HCT116 (cell line): Measurements from ENCODE around the gene CXCL11. TPM values are rescaled to one million over a fixed set of nuclear protein-coding genes. Genes with fewer than 3 reads are reported as not detected.

Experiments
- ATAC-seq: fragments of 200-7000 bp; cut with Tn5 transposase; 2 replicates; pipeline ENCODE4 v1.9.1; 2020; ENCODE audit warnings: mild to moderate bottlenecking, moderate library complexity
- BruUV-seq: library from RNA; stranded (reverse); fragments of 400-500 nt; replicated peaks from 2 replicates; lab custom pipeline; 2021; lab: Mats Ljungman, UMichigan
- CTCF ChIA-PET: fragments of 300-600 bp; sonication (Branson Sonifier 250); formaldehyde crosslinking; loops from one replicate; lab custom pipeline; 2021; ENCODE audit warnings: antibody characterized with exemption; lab: Charles Lee
- POLR2A ChIA-PET: fragments of 300-600, 350-600 bp; sonication (Branson Sonifier 250); formaldehyde crosslinking; loops from one replicate; lab custom pipeline; 2021; ENCODE audit warnings: antibody characterized with exemption; lab: Charles Lee
- RAD21 ChIA-PET, 2 experiments: fragments of 300-600 bp; sonication (Branson Sonifier 250); formaldehyde crosslinking; loops; one replicate each; lab custom pipeline; 2023; ENCODE audit warnings: low total read pairs in 2 of 2; ENCODE audit not compliant: uncharacterized antibody in 2 of 2, unreplicated experiment in 2 of 2, low non-redundant PET in 1 of 2; lab: Charles Lee
- DNase-seq: peaks from one replicate; pipeline ENCODE4 v3.0.0-alpha.2; 2010; ENCODE audit warnings: low read depth, low spot score
- H2AFZ ChIP-seq: fragments of 200-600 bp; shearing (Covaris generic), sonication (generic); 2 replicates; pipeline ENCODE4 v1.6.1; 2017; ENCODE audit warnings: low read depth, mixed run types, mixed read lengths, antibody characterized with exemption, low read length; ENCODE audit not compliant: poor library complexity, severe bottlenecking
- H3K27ac ChIP-seq: 2 replicates; pipeline ENCODE4 v1.5.1; 2012; ENCODE audit warnings: low read depth, low read length
- H3K27me3 ChIP-seq: fragments of 200-600 bp; sonication (generic); 2 replicates; pipeline ENCODE4 v1.6.1; 2016; ENCODE audit warnings: mixed run types, low read length, mixed read lengths; ENCODE audit not compliant: insufficient read depth
- H3K36me3 ChIP-seq, 2 experiments: fragments of 200-500 bp in 1 of 2; fragments of 200-600 bp in 1 of 2; sonication (Bioruptor generic) in 1 of 2; sonication (generic) in 1 of 2; 2 replicates each; pipeline versions ENCODE4 v1.5.1 to v1.6.1; 2014 to 2016; ENCODE audit warnings: low read length in 2 of 2, inconsistent platforms in 1 of 2, mixed read lengths in 1 of 2, mixed run types in 1 of 2; ENCODE audit not compliant: insufficient read depth in 2 of 2, control insufficient read depth in 1 of 2
- H3K4me1 ChIP-seq, 2 experiments: fragments of 200-600 bp in 1 of 2; sonication (generic) in 1 of 2; 2 replicates each; pipeline versions ENCODE4 v1.5.1 to v1.6.1; 2012 to 2017; ENCODE audit warnings: low read length in 2 of 2, inconsistent platforms in 1 of 2, mild to moderate bottlenecking in 1 of 2, mixed read lengths in 1 of 2, mixed run types in 1 of 2, moderate library complexity in 1 of 2; ENCODE audit not compliant: insufficient read depth in 2 of 2, control insufficient read depth in 1 of 2
- H3K4me2 ChIP-seq: fragments of 200-600 bp; sonication (generic); 2 replicates; pipeline ENCODE4 v1.6.1; 2017; ENCODE audit warnings: mixed run types, low read length, mixed read lengths
- H3K4me3 ChIP-seq, 2 experiments: fragments of 200-600 bp in 1 of 2; sonication (generic) in 1 of 2; replicated peaks in 1 of 2; 2 replicates each; pipeline ENCODE4 v1.5.1; 2011 to 2016; ENCODE audit warnings: low read length in 2 of 2, control low read depth in 1 of 2, low read depth in 1 of 2, mild to moderate bottlenecking in 1 of 2, mixed read lengths in 1 of 2, mixed run types in 1 of 2
- H3K79me2 ChIP-seq: fragments of 200-600 bp; sonication (generic); 2 replicates; pipeline ENCODE4 v1.6.1; 2017; ENCODE audit warnings: mild to moderate bottlenecking, mixed run types, low read length, moderate library complexity, mixed read lengths; ENCODE audit not compliant: insufficient read depth
- H3K9ac ChIP-seq: fragments of 200-600 bp; sonication (generic); 2 replicates; pipeline ENCODE4 v1.6.1; 2016; ENCODE audit warnings: low read length, mixed read lengths
- H3K9me2 ChIP-seq: fragments of 200-600 bp; sonication (generic), shearing (Covaris generic); 2 replicates; pipeline ENCODE4 v1.6.1; 2017; ENCODE audit warnings: mixed run types, mild to moderate bottlenecking, moderate library complexity; ENCODE audit not compliant: insufficient read depth
- H3K9me3 ChIP-seq, 2 experiments: fragments of 200-500 bp in 1 of 2; fragments of 200-600 bp in 1 of 2; sonication (Bioruptor generic) in 1 of 2; sonication (generic) in 1 of 2; 2 replicates each; pipeline ENCODE4 v1.6.1; 2014 to 2017; ENCODE audit warnings: low read length in 2 of 2, mixed read lengths in 2 of 2, inconsistent platforms in 1 of 2, low read depth in 1 of 2, mild to moderate bottlenecking in 1 of 2, mixed run types in 1 of 2, moderate library complexity in 1 of 2; ENCODE audit not compliant: control insufficient read depth in 1 of 2, insufficient read depth in 1 of 2
- H4K20me1 ChIP-seq: fragments of 200-600 bp; sonication (generic), shearing (Covaris generic); 2 replicates; pipeline ENCODE4 v1.6.1; 2017; ENCODE audit warnings: mixed run types, mild to moderate bottlenecking, moderate library complexity; ENCODE audit not compliant: insufficient read depth
- CBX3 ChIP-seq: IDR thresholded peaks from 2 replicates; pipeline ENCODE4 v1.6.1; 2012; ENCODE audit warnings: low read depth
- CTCF ChIP-seq, 3 experiments: fragments of 200-600 bp in 1 of 3; sonication (generic) in 1 of 3; IDR thresholded peaks in 2 of 3; conservative IDR thresholded peaks in 1 of 3; 2 replicates each; pipeline ENCODE4 v1.5.1; 2012 to 2017; ENCODE audit warnings: low read depth in 2 of 3, low read length in 2 of 3, antibody characterized with exemption in 1 of 3, borderline replicate concordance in 1 of 3, control low read depth in 1 of 3, mild to moderate bottlenecking in 1 of 3, mixed read lengths in 1 of 3, mixed run types in 1 of 3, moderate library complexity in 1 of 3; ENCODE audit not compliant: insufficient read depth in 1 of 3
- EGR1 ChIP-seq: IDR thresholded peaks from 2 replicates; pipeline ENCODE4 v1.6.1; 2012; ENCODE audit warnings: low read depth
- ELF1 ChIP-seq: IDR thresholded peaks from 2 replicates; pipeline ENCODE4 v1.6.1; 2012; ENCODE audit warnings: low read depth, borderline replicate concordance
- EZH2 ChIP-seq: fragments of 200-600 bp; sonication (generic); IDR thresholded peaks from 2 replicates; pipeline ENCODE4 v1.6.1; 2017; ENCODE audit warnings: antibody characterized with exemption, mixed run types
- FOSL1 ChIP-seq: IDR thresholded peaks from 2 replicates; pipeline ENCODE4 v1.6.1; 2012; ENCODE audit warnings: low read depth
- JUND ChIP-seq: IDR thresholded peaks from 2 replicates; pipeline ENCODE4 v1.6.1; 2012
- POLR2A ChIP-seq: IDR thresholded peaks from 2 replicates; pipeline ENCODE4 v1.7.0; 2011; ENCODE audit warnings: borderline replicate concordance; ENCODE audit not compliant: insufficient read depth, insufficient read length; ENCODE audit errors: extremely low read depth
- POLR2AphosphoS5 ChIP-seq: IDR thresholded peaks from 2 replicates; pipeline ENCODE4 v1.6.1; 2011; ENCODE audit warnings: mild to moderate bottlenecking, low read depth, low read length, moderate library complexity
- REST ChIP-seq: IDR thresholded peaks from 2 replicates; pipeline ENCODE4 v1.6.1; 2012; ENCODE audit warnings: low read depth
- SIN3A ChIP-seq: IDR thresholded peaks from 2 replicates; pipeline ENCODE4 v1.6.1; 2012; ENCODE audit warnings: low read depth
- SRF ChIP-seq: IDR thresholded peaks from 2 replicates; pipeline ENCODE4 v1.6.1; 2012; ENCODE audit warnings: low read depth
- ZBTB33 ChIP-seq: IDR thresholded peaks from 2 replicates; pipeline ENCODE4 v1.6.1; 2011; ENCODE audit warnings: mild to moderate bottlenecking, low read length, moderate library complexity; ENCODE audit not compliant: insufficient replicate concordance; ENCODE audit errors: extremely low read depth
- ZFX ChIP-seq: fragments of 450-650 bp; IDR thresholded peaks from 2 replicates; pipeline ENCODE4 v1.6.1; 2017
- ZNF274 ChIP-seq: fragments of 200-500 bp; sonication (Bioruptor generic); IDR thresholded peaks from 2 replicates; pipeline ENCODE4 v1.6.1; 2014; ENCODE audit warnings: mild to moderate bottlenecking, low read depth, low read length, inconsistent platforms
- intact Hi-C: fragments of 100-400 bp; cut with micrococcal nuclease; formaldehyde crosslinking; loops from 2 replicates; pipeline ENCODE4 v1.10.0; 2022
- total RNA-seq: library from RNA; stranded (reverse); gene quantifications from one replicate; pipeline ENCODE4 v1.2.1, GENCODE V29; 2021; ENCODE audit not compliant: unreplicated experiment

CXCL11 gene
- total RNA-seq, 1 experiment from 2014 or later = not detected

- Histone ChIP-seq H3K27me3 (no peaks in the 10 kb centered on the region), H3K79me2 (peaks cover 34% of the 10 kb centered on the region), H3K4me2 (no peak overlapping the region)
- no TSS peak for BruUV-seq
- TF ChIP-seq ZBTB33 (no peak), SIN3A (no peak), EZH2 (no peak), JUND (no peak), ZNF274 (no peak), ELF1 (no peak), FOSL1 (no peak), SRF (no peak), EGR1 (no peak), CTCF (IDR thresholded peaks at IDR 0.05 in 2 of 3, conservative IDR thresholded peaks at IDR 0.05 in 1 of 3; ENCODE audit: borderline replicate concordance in 1 of 3, insufficient read depth in 1 of 3, low read depth in 2 of 3, low read length in 2 of 3) (no peak), POLR2A (no peak), ZFX (no peak), POLR2AphosphoS5 (no peak), CBX3 (no peak), REST (no peak)
- TF ChIP-seq, all 23 proteins: peak for 0
- H3K9ac ChIP-seq = no peak overlapping the region
- no peak overlapping the region for H3K4me3 ChIP-seq
- POLR2A ChIA-PET = no interaction called here
- CTCF ChIA-PET = interaction anchor here (0.7 kb wide), 1 partner anchor 95 kb away, joined by 3 read pairs; no protein-coding TSS in a partner anchor
- H2AFZ ChIP-seq = no peak overlapping the region
- H3K4me1 ChIP-seq = peaks cover 7 to 17% of the 10 kb centered on the region in 2 experiments; a peak in 3 of 4 replicates
- intact Hi-C loops = loop anchor here (5.0 to 10.0 kb wide), 2 partner anchors 155 to 512 kb away; partner anchors contain the start of gene NUP54
- DNase-seq (no peak), ATAC-seq (no peak)
- no peaks in the 10 kb centered on the region for H3K36me3 ChIP-seq
- H3K27ac ChIP-seq = no peak overlapping the region
- H3K9me2 ChIP-seq = no peaks in the 10 kb centered on the region
- no peaks in the 10 kb centered on the region for H3K9me3 ChIP-seq
- H4K20me1 ChIP-seq = peaks cover 5% of the 10 kb centered on the region; the same call in 1 of the 2 replicates
- RAD21 ChIA-PET = no interaction called here
Observed at GRCh38 chr4:75992462-75992861, 43.4 kb downstream of the CXCL11 start.
